Medulla oblongata (tissue), 1 donor: Measurements from ENCODE around the gene ZNF865.

Experiments
- DNase-seq: peaks from one replicate; pipeline ENCODE4 v3.0.0-alpha.2; 2015; ENCODE audit errors: extremely low spot score

The ZNF865 gene

GRCh38 chr19:55586976-55587668 is 18.3 kb upstream of the ZNF865 start:
- DNase-seq = peak; percentile 91

GRCh38 chr19:55588738-55589137 is 16.7 kb upstream of the ZNF865 start:
- DNase-seq = no peak

GRCh38 chr19:55590109-55590508 is 15.3 kb upstream of the ZNF865 start:
- no peak for DNase-seq

GRCh38 chr19:55590617-55591016 is 14.8 kb upstream of the ZNF865 start:
- DNase-seq = no peak

- no peak for DNase-seq
Measured at GRCh38 chr19:55591555-55591954, 13.9 kb upstream of the ZNF865 start.

GRCh38 chr19:55592391-55593090 is 12.9 kb upstream of the ZNF865 start:
- DNase-seq = no peak

GRCh38 chr19:55593096-55593772 is 12.2 kb upstream of the ZNF865 start:
- no peak for DNase-seq

GRCh38 chr19:55594996-55595545 is 10.4 kb upstream of the ZNF865 start:
- DNase-seq = no peak

- no peak for DNase-seq
Measured at GRCh38 chr19:55596304-55596703, 9.1 kb upstream of the ZNF865 start.

- no peak for DNase-seq
Measured at GRCh38 chr19:55597501-55597921, 7.9 kb upstream of the ZNF865 start.

GRCh38 chr19:55598034-55598433 is 7.4 kb upstream of the ZNF865 start:
- DNase-seq = no peak

GRCh38 chr19:55598719-55599467 is 6.6 kb upstream of the ZNF865 start:
- peak; percentile 95 for DNase-seq

GRCh38 chr19:55599468-55599841 is 6.0 kb upstream of the ZNF865 start, which contains the start of gene FIZ1:
TSS of gene FIZ1 (minus strand) at chr19:55599517. CDS start at chr19:55597865, 1,652 bp downstream.
- peak; percentile 100 for DNase-seq

GRCh38 chr19:55599842-55600661 is 5.4 kb upstream of the ZNF865 start, which contains the start of gene ZNF524:
TSS of gene ZNF524 (plus strand) at chr19:55600288. CDS start at chr19:55602113, 1,825 bp downstream.
- peak; percentile 96 for DNase-seq

GRCh38 chr19:55600662-55601028 is 4.8 kb upstream of the ZNF865 start:
- DNase-seq = no peak

GRCh38 chr19:55601084-55601483 is 4.4 kb upstream of the ZNF865 start:
- DNase-seq = peak; percentile 37

- DNase-seq = no peak
Measured at GRCh38 chr19:55602104-55603001, 3.1 kb upstream of the ZNF865 start.

- DNase-seq = no peak
Measured at GRCh38 chr19:55603115-55603514, 2.3 kb upstream of the ZNF865 start.

GRCh38 chr19:55603581-55604292 is 1.7 kb upstream of the ZNF865 start:
- no peak for DNase-seq
